ENCODE data around the gene SLC25A48. TPM values are rescaled to one million over a fixed set of nuclear protein-coding genes. Genes with fewer than 3 reads are reported as not detected.

The SLC25A48 gene
- total RNA-seq, 1 experiment from 2014 or later: not detected

- Histone ChIP-seq H3K27me3 (ENCODE audit: control insufficient read depth, insufficient read depth, low read length) (peaks cover 5% of the 10 kb centered on the region; the same call in 1 of the 2 replicates), H3K27ac (ENCODE audit: low read length) (no peak overlapping the region), H3K4me3 (ENCODE audit: low read depth in 2 of 2, low read length in 2 of 2) (no peak overlapping the region), H3K9me3 (ENCODE audit: control insufficient read depth, insufficient read depth, low read depth, low read length) (no peaks in the 10 kb centered on the region), H3K36me3 (ENCODE audit: control insufficient read depth, insufficient read depth, low read length) (no peaks in the 10 kb centered on the region), H3K4me1 (ENCODE audit: control insufficient read depth, insufficient read depth, low read length) (no peaks in the 10 kb centered on the region)
- ATAC-seq: no peak
- POLR2A ChIA-PET: no interaction called here
- intact Hi-C loops (cut with micrococcal nuclease; ENCODE audit: unreplicated experiment): no loop called here
- DNase-seq (ENCODE audit: low read depth, low spot score): no peak
- TF ChIP-seq POLR2AphosphoS5 (IDR thresholded peaks at IDR 0.05; ENCODE audit: low read depth, low read length) (no peak), CTCF (IDR thresholded peaks at IDR 0.05) (no peak), REST (IDR thresholded peaks at IDR 0.05; ENCODE audit: insufficient read depth in 1 of 2, low read depth in 2 of 2, low read length in 1 of 2) (no peak), TCF7L2 (IDR thresholded peaks at IDR 0.05; ENCODE audit: low read depth, low read length) (no peak), SIN3A (IDR thresholded peaks at IDR 0.05; ENCODE audit: borderline replicate concordance, insufficient read depth, low read depth, low read length) (no peak)
- in situ Hi-C loops (cut with HindIII; ENCODE audit: low pct_unique_long_range_greater_than_20kb, low sequenced_read_pairs): loop anchor here (25.0 kb wide), 1 partner anchor 365 kb away; the partner anchor contains the start of gene TIFAB
- CTCF ChIA-PET: interaction anchor here (1.1 kb wide), 1 partner anchor 261 kb away, joined by 3 read pairs; no protein-coding TSS in a partner anchor
- no TSS peak for BruUV-seq (replicated peaks)
Observed at GRCh38 chr5:135826994-135827671, 7.3 kb upstream of the SLC25A48 start.

GRCh38 chr5:135827965-135828781 is 6.3 kb upstream of the SLC25A48 start:
- no peaks in the 10 kb centered on the region for H3K36me3 ChIP-seq (ENCODE audit: control insufficient read depth, insufficient read depth, low read length)
- H3K9me3 ChIP-seq (ENCODE audit: control insufficient read depth, insufficient read depth, low read depth, low read length): no peaks in the 10 kb centered on the region
- no peaks in the 10 kb centered on the region for H3K4me1 ChIP-seq (ENCODE audit: control insufficient read depth, insufficient read depth, low read length)
- ChIA-PET POLR2A (no interaction called here), CTCF (interaction anchor here (1.1 kb wide), 1 partner anchor 262 kb away, joined by 3 read pairs; no protein-coding TSS in a partner anchor)
- no peak for DNase-seq (ENCODE audit: low read depth, low spot score)
- BruUV-seq (replicated peaks): no TSS peak
- in situ Hi-C loops (cut with HindIII; ENCODE audit: low pct_unique_long_range_greater_than_20kb, low sequenced_read_pairs) (loop anchor here (25.0 kb wide), 1 partner anchor 366 kb away; the partner anchor contains the start of gene TIFAB), intact Hi-C loops (cut with micrococcal nuclease; ENCODE audit: unreplicated experiment) (no loop called here)
- no peak overlapping the region for H3K4me3 ChIP-seq (ENCODE audit: low read depth in 2 of 2, low read length in 2 of 2)
- no peak for TF ChIP-seq CTCF (IDR thresholded peaks at IDR 0.05)
- TF ChIP-seq POLR2AphosphoS5 (IDR thresholded peaks at IDR 0.05; ENCODE audit: low read depth, low read length): no peak
- TF ChIP-seq TCF7L2 (IDR thresholded peaks at IDR 0.05; ENCODE audit: low read depth, low read length): no peak
- no peak for TF ChIP-seq SIN3A (IDR thresholded peaks at IDR 0.05; ENCODE audit: borderline replicate concordance, insufficient read depth, low read depth, low read length)
- TF ChIP-seq REST (IDR thresholded peaks at IDR 0.05; ENCODE audit: insufficient read depth in 1 of 2, low read depth in 2 of 2, low read length in 1 of 2): no peak
- no peak for ATAC-seq
- no peak overlapping the region for H3K27ac ChIP-seq (ENCODE audit: low read length)
- H3K27me3 ChIP-seq (ENCODE audit: control insufficient read depth, insufficient read depth, low read length): peaks cover 9% of the 10 kb centered on the region
